ENCODE results near the gene SERINC2. TPM values are rescaled to one million over a fixed set of nuclear protein-coding genes. Genes with fewer than 3 reads are reported as not detected.
A peak's percentile ranks its signal among the peaks of the same experiment; 100 is the strongest.

SERINC2 gene
- total RNA-seq, 1 donor from 2014 or later = 1.6 TPM

DNA sequence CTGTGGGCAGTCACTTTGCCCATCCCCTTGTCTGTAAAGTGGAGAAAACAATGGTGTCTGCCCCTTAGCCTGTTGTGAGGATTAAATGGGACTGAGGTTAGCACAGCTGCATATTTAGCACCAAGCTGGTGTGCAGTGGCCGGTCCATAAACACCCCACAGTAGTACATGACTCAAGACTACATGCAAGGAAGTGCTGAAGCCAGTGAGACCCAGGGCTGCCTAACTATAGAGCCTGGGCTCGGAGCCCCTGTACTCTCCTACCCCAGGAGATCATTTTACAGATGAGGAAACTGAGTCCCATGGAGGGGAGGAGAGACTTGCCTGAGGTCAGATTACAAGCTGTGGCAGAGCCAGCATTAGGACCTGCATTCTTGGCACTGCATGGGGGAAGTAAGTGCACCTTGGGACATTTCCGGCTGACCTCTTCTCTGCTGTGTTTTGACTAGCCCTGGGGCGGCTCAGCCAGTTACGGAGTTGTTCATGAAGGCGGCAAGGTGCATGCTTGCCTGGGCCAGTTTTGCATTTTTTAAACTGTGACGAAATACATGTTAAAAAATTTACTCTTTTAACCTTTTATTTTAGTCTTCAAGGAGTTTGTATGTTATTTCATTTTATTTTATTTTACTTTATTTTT, 3.2 kb downstream of the SERINC2 start:
- TF ChIP-seq, protein P1, sequence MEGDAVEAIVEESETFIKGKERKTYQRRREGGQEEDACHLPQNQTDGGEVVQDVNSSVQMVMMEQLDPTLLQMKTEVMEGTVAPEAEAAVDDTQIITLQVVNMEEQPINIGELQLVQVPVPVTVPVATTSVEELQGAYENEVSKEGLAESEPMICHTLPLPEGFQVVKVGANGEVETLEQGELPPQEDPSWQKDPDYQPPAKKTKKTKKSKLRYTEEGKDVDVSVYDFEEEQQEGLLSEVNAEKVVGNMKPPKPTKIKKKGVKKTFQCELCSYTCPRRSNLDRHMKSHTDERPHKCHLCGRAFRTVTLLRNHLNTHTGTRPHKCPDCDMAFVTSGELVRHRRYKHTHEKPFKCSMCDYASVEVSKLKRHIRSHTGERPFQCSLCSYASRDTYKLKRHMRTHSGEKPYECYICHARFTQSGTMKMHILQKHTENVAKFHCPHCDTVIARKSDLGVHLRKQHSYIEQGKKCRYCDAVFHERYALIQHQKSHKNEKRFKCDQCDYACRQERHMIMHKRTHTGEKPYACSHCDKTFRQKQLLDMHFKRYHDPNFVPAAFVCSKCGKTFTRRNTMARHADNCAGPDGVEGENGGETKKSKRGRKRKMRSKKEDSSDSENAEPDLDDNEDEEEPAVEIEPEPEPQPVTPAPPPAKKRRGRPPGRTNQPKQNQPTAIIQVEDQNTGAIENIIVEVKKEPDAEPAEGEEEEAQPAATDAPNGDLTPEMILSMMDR (IDR thresholded peaks at IDR 0.05; ENCODE audit: borderline replicate concordance) = no peak
- H3K4me1 ChIP-seq = peaks cover 19% of the 10 kb centered on the region
- no peak overlapping the region for H3K4me3 ChIP-seq
- H3K27ac ChIP-seq (replicated peaks) = no peak overlapping the region
- intact Hi-C loops (cut with micrococcal nuclease) = no loop called here
- H3K27me3 ChIP-seq (ENCODE audit: low read depth) = peaks cover 55% of the 10 kb centered on the region
- H3K36me3 ChIP-seq = no peaks in the 10 kb centered on the region
- DNase-seq = no peak
- H3K9me3 ChIP-seq (replicated peaks) = no peaks in the 10 kb centered on the region

DNA sequence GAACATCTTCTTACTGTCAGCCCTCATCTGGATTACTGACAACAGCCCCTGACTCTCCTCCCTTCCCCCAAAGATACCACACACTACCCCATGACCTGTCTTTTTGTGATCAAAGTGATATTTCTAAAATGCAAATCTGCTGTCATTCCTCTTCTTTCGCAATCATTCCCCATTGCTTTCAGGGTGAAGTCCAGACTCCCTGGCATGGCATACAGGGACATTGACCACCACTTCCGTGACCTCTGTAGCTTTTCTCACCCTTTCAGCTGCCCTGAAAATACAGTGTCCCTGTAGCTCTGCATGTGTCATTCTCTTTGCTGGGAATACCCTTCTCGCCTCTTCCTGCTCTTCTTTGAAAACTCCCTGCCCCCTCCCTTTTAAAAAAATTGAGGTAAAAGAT, 4.1 kb downstream of the SERINC2 start:
- no peak for DNase-seq
- intact Hi-C loops (cut with micrococcal nuclease) = no loop called here
- H3K4me1 ChIP-seq = peaks cover 18% of the 10 kb centered on the region
- H3K9me3 ChIP-seq (replicated peaks) = no peaks in the 10 kb centered on the region
- TF ChIP-seq, protein P1 (IDR thresholded peaks at IDR 0.05; ENCODE audit: borderline replicate concordance) = no peak
- H3K27ac ChIP-seq (replicated peaks) = no peak overlapping the region
- peaks cover 48% of the 10 kb centered on the region for H3K27me3 ChIP-seq (ENCODE audit: low read depth)
- no peaks in the 10 kb centered on the region for H3K36me3 ChIP-seq
- H3K4me3 ChIP-seq = no peak overlapping the region

DNA sequence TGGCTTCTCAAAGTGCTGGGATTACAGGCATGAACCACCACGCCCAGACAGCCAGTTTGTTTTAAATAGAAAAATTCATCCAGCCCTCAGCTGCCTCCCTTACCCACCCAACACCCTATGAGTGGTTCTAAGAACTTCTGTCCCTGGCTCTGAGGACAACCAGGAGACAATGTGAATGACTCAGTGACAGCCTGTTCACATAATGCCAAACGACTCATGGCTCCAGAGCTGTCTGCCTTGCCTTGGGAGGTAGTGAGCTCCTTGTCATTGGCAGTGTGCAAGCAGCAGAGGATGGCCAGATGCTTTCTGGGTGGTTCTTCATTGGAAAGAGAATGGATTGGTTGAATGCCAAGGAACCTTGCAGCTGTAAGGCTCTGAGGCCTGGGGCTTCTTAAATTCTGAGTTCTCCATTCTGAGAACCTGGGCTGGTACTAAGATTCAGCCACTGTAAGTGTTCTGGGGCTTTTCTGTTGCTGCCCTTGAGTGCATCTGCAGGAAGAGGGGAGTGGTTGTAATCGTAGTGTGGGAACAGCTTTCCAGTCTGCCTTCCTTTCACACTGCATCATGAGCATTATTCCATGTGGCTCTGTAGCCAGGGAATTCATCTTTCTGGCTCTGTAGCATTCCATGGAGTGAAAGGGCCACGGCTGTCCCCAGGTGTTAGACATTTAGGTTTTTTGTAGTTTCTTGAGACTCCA, 5.8 kb downstream of the SERINC2 start:
- Histone ChIP-seq H3K4me1 (peaks cover 4% of the 10 kb centered on the region), H3K27ac (replicated peaks) (no peak overlapping the region), H3K36me3 (no peaks in the 10 kb centered on the region), H3K9me3 (replicated peaks) (no peaks in the 10 kb centered on the region), H3K27me3 (ENCODE audit: low read depth) (peaks cover 41% of the 10 kb centered on the region), H3K4me3 (no peak overlapping the region)
- intact Hi-C loops (cut with micrococcal nuclease) = no loop called here
- TF ChIP-seq, protein P1 (IDR thresholded peaks at IDR 0.05; ENCODE audit: borderline replicate concordance) = no peak
- DNase-seq = no peak

- peaks cover 43% of the 10 kb centered on the region for H3K27me3 ChIP-seq (ENCODE audit: low read depth)
- intact Hi-C loops (cut with micrococcal nuclease) = loop anchor here (5.0 kb wide), 1 partner anchor 233 kb away; no protein-coding TSS in a partner anchor
- H3K4me1 ChIP-seq = no peaks in the 10 kb centered on the region
- H3K27ac ChIP-seq (replicated peaks) = no peak overlapping the region
- no peak overlapping the region for H3K4me3 ChIP-seq
- H3K9me3 ChIP-seq (replicated peaks) = no peaks in the 10 kb centered on the region
- H3K36me3 ChIP-seq = no peaks in the 10 kb centered on the region
- no peak for DNase-seq
- TF ChIP-seq, protein P1 (IDR thresholded peaks at IDR 0.05; ENCODE audit: borderline replicate concordance) = no peak
These were observed 7.7 kb downstream of the SERINC2 start for GRCh38 chr1:31420716-31421115.

DNA sequence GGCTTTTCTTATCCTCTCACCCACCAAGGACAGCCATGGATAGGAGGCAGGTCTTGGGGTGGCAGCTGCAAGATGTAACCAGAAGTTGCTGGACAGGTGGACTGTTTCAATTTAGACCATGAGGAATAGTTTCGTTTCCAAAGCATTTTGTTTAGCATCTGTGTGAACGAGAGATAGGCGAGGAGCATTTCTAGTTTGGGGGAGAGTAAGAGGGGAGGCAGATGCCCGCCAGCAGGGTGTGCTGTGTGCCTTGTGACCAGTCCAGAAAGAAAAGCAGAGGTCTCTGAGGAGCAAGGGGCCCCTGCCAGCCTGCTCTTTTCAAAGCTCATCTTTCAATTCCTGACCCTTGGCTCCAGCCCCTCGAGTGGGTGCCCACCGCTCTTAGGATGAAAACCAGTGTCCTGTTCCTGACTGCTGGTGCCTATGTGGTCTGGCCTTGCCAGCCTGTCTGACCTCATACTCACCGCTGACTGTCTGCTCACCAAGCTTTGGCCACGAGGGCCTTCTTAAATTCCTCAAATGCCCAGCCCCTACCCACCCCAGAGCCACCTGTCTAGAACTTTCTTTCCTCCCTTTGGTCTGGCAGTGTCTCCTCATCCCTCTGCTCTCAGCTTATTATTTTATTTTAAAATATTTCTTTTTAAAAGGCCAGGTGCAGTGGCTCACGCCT, 8.5 kb downstream of the SERINC2 start:
- H3K36me3 ChIP-seq = no peaks in the 10 kb centered on the region
- no peak overlapping the region for H3K27ac ChIP-seq (replicated peaks)
- no peaks in the 10 kb centered on the region for H3K4me1 ChIP-seq
- TF ChIP-seq, protein P1 (IDR thresholded peaks at IDR 0.05; ENCODE audit: borderline replicate concordance) = peak; percentile 44
- intact Hi-C loops (cut with micrococcal nuclease) = loop anchor here (5.0 kb wide), 1 partner anchor 234 kb away; no protein-coding TSS in a partner anchor
- no peaks in the 10 kb centered on the region for H3K9me3 ChIP-seq (replicated peaks)
- DNase-seq = no peak
- no peak overlapping the region for H3K4me3 ChIP-seq
- H3K27me3 ChIP-seq (ENCODE audit: low read depth) = peaks cover 40% of the 10 kb centered on the region

Measured in left ventricle myocardium inferior (tissue), 1 donor.